ENCODE results near the gene PLXDC1. TPM values are rescaled to one million over a fixed set of nuclear protein-coding genes. Genes with fewer than 3 reads are reported as not detected.

The PLXDC1 gene
- total and polyA plus RNA-seq, 2 donors = 19.7 to 66.4 TPM

DNA sequence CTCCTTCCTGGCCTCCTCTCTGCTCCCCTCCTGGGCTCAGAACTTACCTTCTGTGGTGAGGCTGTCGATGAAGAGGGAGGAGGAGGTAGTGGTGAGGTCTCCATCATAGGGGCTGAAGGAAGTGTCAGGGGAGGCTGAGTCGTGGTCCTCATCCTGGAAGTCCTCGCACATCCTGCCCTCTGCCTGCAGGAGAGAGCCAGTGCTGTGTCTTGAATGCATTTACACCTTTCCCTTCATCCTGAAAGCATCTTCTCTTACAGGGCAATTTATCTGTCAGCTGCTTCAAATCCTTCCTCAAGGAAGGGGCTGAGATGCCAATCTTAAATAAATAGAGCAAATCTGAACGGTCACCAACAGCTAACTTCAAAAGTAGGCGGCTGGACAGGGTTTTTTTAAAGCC lies 73.6 kb downstream of the PLXDC1 start:
- Histone ChIP-seq H3K9me3 (ENCODE audit: control insufficient read depth in 2 of 2, insufficient read depth in 1 of 2, low read length in 1 of 2) (no peaks in the 10 kb centered on the region), H3K36me3 (ENCODE audit: control insufficient read depth in 2 of 2, insufficient read depth in 2 of 2, low read length in 1 of 2) (peaks cover 3 to 22% of the 10 kb centered on the region in 2 donors), H3K27me3 (ENCODE audit: control insufficient read depth in 2 of 2, insufficient read depth in 1 of 2, low read length in 1 of 2) (no peaks in the 10 kb centered on the region), H3K27ac (ENCODE audit: low read depth in 1 of 2, low read length in 1 of 2) (no peak overlapping the region), H3K4me1 (ENCODE audit: control insufficient read depth in 2 of 2, insufficient read depth in 2 of 2, low read length in 2 of 2) (peaks cover 12 to 25% of the 10 kb centered on the region in 2 donors), H3K4me3 (ENCODE audit: low read length in 2 of 2) (no peak overlapping the region)
- WGBS = 81% methylated on average over 5 of the region's 5 CpGs
- DNase-seq (ENCODE audit: low read depth in 6 of 9, low spot score in 9 of 9) = no peak

- Histone ChIP-seq H3K9me3 (ENCODE audit: control insufficient read depth in 2 of 2, insufficient read depth in 1 of 2, low read length in 1 of 2) (no peaks in the 10 kb centered on the region), H3K4me1 (ENCODE audit: control insufficient read depth in 2 of 2, insufficient read depth in 2 of 2, low read length in 2 of 2) (peaks cover 12 to 25% of the 10 kb centered on the region in 2 donors), H3K27me3 (ENCODE audit: control insufficient read depth in 2 of 2, insufficient read depth in 1 of 2, low read length in 1 of 2) (no peaks in the 10 kb centered on the region), H3K27ac (ENCODE audit: low read depth in 1 of 2, low read length in 1 of 2) (no peak overlapping the region), H3K4me3 (ENCODE audit: low read length in 2 of 2) (no peak overlapping the region), H3K36me3 (ENCODE audit: control insufficient read depth in 2 of 2, insufficient read depth in 2 of 2, low read length in 1 of 2) (peaks cover 3 to 25% of the 10 kb centered on the region in 2 donors)
- no peak for DNase-seq (ENCODE audit: low read depth in 6 of 9, low spot score in 9 of 9)
- WGBS = 94% methylated on average over 4 of the region's 4 CpGs
Measured at GRCh38 chr17:39077252-39077651, 74.2 kb downstream of the PLXDC1 start.

DNA sequence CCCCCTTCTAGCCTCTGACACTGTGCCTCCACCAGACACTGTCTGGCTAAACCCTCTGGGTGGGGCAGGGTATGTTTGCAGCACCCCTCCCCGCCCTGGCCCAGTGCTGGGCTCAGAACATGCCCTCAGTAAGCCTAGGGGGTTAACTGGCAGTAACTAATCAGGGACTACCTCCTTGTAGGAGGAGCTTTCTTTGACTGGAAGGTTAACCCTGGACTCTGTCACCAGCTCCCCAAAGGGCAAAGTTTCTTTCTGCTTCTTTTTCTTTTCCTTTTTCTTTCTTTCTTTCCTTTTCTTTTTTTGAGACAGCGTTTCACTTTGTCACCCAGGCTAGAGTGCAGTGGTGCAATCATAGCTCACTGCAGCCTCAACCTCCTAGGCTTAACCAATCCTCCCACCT lies 76.8 kb downstream of the PLXDC1 start:
- DNase-seq (ENCODE audit: low read depth in 6 of 9, low spot score in 9 of 9) = no peak
- Histone ChIP-seq H3K27ac (ENCODE audit: low read depth in 1 of 2, low read length in 1 of 2) (peak overlapping the region in 1 of 2 donors; percentile 57), H3K9me3 (ENCODE audit: control insufficient read depth in 2 of 2, insufficient read depth in 1 of 2, low read length in 1 of 2) (no peaks in the 10 kb centered on the region), H3K4me3 (ENCODE audit: low read length in 2 of 2) (no peak overlapping the region), H3K27me3 (ENCODE audit: control insufficient read depth in 2 of 2, insufficient read depth in 1 of 2, low read length in 1 of 2) (no peaks in the 10 kb centered on the region), H3K36me3 (ENCODE audit: control insufficient read depth in 2 of 2, insufficient read depth in 2 of 2, low read length in 1 of 2) (peaks cover 3 to 37% of the 10 kb centered on the region in 2 donors), H3K4me1 (ENCODE audit: control insufficient read depth in 2 of 2, insufficient read depth in 2 of 2, low read length in 2 of 2) (peaks cover 0 to 7% of the 10 kb centered on the region in 2 donors)
- WGBS = 97% methylated on average over 2 of the region's 2 CpGs

DNA sequence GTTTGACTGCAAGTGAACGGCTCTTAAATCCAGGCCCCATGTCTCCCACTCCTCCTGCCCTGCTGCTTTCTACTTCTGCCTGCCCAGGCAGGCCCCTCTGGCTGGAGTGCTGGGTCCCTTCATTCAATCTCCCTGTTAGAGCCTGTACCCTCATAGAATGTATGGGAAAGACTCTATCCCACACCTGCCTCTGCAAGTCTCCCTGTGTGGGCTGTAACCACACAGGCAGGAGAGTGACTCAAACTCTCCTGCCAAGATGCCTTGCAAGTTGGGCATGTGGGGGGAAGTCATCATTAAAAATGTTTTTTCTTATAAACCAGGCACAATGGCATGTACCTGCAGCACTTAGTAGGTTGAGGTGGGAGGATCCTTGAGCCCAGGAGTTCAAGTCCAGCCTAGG lies 77.5 kb downstream of the PLXDC1 start:
- 91% methylated on average over 1 of the region's 1 CpG for WGBS
- Histone ChIP-seq H3K36me3 (ENCODE audit: control insufficient read depth in 2 of 2, insufficient read depth in 2 of 2, low read length in 1 of 2) (peaks cover 3 to 31% of the 10 kb centered on the region in 2 donors), H3K27ac (ENCODE audit: low read depth in 1 of 2, low read length in 1 of 2) (no peak overlapping the region), H3K4me1 (ENCODE audit: control insufficient read depth in 2 of 2, insufficient read depth in 2 of 2, low read length in 2 of 2) (peaks cover 0 to 11% of the 10 kb centered on the region in 2 donors), H3K9me3 (ENCODE audit: control insufficient read depth in 2 of 2, insufficient read depth in 1 of 2, low read length in 1 of 2) (no peaks in the 10 kb centered on the region), H3K4me3 (ENCODE audit: low read length in 2 of 2) (no peak overlapping the region), H3K27me3 (ENCODE audit: control insufficient read depth in 2 of 2, insufficient read depth in 1 of 2, low read length in 1 of 2) (no peaks in the 10 kb centered on the region)
- no peak for DNase-seq (ENCODE audit: low read depth in 6 of 9, low spot score in 9 of 9)

DNA sequence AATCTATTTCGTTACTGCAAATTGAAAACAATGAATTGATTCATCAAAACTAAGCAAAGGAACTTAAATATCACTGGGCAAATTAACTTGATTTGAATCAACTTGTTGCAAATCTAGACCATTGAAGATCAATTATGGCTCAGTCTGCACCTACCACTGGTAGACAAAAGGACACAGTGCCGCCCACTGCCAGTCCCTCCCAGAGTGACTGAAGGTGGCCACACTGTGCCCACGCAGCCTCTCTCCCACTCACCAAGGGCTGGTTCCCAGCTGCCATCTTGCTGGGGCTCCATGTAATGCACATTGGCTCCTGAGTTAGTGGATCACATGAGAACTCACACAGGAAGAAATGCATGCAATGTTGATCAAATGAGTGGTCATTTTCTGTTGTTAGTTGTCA lies 78.1 kb downstream of the PLXDC1 start:
- peaks cover 3 to 26% of the 10 kb centered on the region in 2 donors for H3K36me3 ChIP-seq (ENCODE audit: control insufficient read depth in 2 of 2, insufficient read depth in 2 of 2, low read length in 1 of 2)
- peaks cover 0 to 2% of the 10 kb centered on the region in 2 donors for H3K9me3 ChIP-seq (ENCODE audit: control insufficient read depth in 2 of 2, insufficient read depth in 1 of 2, low read length in 1 of 2)
- no peaks in the 10 kb centered on the region for H3K27me3 ChIP-seq (ENCODE audit: control insufficient read depth in 2 of 2, insufficient read depth in 1 of 2, low read length in 1 of 2)
- H3K4me3 ChIP-seq (ENCODE audit: low read length in 2 of 2) = no peak overlapping the region
- no peak for DNase-seq (ENCODE audit: low read depth in 6 of 9, low spot score in 9 of 9)
- WGBS = 94% methylated on average over 3 of the region's 3 CpGs
- H3K27ac ChIP-seq (ENCODE audit: low read depth in 1 of 2, low read length in 1 of 2) = no peak overlapping the region
- H3K4me1 ChIP-seq (ENCODE audit: control insufficient read depth in 2 of 2, insufficient read depth in 2 of 2, low read length in 2 of 2) = peaks cover 0 to 11% of the 10 kb centered on the region in 2 donors

- Histone ChIP-seq H3K4me3 (ENCODE audit: low read length in 2 of 2) (no peak overlapping the region), H3K4me1 (ENCODE audit: control insufficient read depth in 2 of 2, insufficient read depth in 2 of 2, low read length in 2 of 2) (peaks cover 0 to 18% of the 10 kb centered on the region in 2 donors), H3K36me3 (ENCODE audit: control insufficient read depth in 2 of 2, insufficient read depth in 2 of 2, low read length in 1 of 2) (peaks cover 0 to 18% of the 10 kb centered on the region in 2 donors), H3K9me3 (ENCODE audit: control insufficient read depth in 2 of 2, insufficient read depth in 1 of 2, low read length in 1 of 2) (peaks cover 0 to 2% of the 10 kb centered on the region in 2 donors), H3K27me3 (ENCODE audit: control insufficient read depth in 2 of 2, insufficient read depth in 1 of 2, low read length in 1 of 2) (no peaks in the 10 kb centered on the region), H3K27ac (ENCODE audit: low read depth in 1 of 2, low read length in 1 of 2) (no peak overlapping the region)
- 85% methylated on average over 4 of the region's 4 CpGs for WGBS
- DNase-seq (ENCODE audit: low read depth in 6 of 9, low spot score in 9 of 9) = no peak
Measured at GRCh38 chr17:39071573-39071972, 79.9 kb downstream of the PLXDC1 start.

DNA sequence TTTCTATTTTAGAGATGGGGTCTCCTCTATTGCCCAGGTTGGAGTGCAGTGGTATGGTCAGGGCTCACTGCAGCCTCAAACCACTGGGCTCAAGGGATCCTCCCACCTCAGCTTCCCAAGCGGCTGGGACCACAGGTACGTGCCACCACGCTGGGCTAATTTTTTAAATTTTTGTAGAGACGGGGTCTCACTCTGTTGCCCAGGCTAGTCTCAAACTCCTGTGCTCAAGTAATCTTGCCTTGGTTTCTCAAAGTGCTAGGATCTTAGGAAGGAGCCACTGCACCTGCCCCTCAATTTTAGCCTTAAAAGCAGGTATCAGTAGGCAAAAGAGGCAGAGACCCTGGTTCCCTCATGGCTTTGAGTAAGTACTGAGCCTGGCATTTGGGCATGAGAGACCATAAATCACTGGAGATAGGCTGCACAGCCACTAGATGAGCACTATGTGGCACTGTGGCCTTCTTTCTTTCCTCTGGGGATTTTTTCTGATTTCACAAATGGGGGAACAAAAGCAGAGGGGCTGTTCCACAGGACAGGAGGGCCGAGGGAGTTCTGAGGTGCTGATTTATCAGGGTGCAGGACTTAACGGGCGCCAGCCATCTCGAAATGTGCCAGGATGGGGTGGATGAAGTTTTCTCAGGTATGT lies 82.2 kb downstream of the PLXDC1 start:
- no peaks in the 10 kb centered on the region for H3K27me3 ChIP-seq (ENCODE audit: control insufficient read depth in 2 of 2, insufficient read depth in 1 of 2, low read length in 1 of 2)
- no peak overlapping the region for H3K27ac ChIP-seq (ENCODE audit: low read depth in 1 of 2, low read length in 1 of 2)

DNA sequence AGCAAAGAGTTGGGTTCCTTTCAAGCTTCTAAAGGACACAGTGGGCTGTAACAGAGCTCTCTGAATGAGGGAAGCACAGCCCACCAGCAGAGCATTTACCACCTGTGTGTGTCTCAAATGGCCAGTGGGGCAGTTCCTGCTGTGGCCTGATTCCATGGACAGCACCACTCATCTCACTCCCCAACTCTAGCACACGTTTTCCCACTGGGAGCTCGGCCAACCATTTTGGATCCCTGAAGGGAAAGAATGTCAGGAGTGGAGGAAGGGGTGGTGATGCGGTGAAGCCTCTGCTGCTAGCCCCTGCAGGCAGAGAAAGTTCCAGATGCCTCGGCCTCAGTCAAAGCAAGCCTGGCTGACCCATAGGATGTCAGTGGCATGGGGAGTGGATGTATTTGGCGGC lies 86.6 kb downstream of the PLXDC1 start:
- 96% methylated on average over 5 of the region's 5 CpGs for WGBS
- Histone ChIP-seq H3K27me3 (ENCODE audit: control insufficient read depth in 2 of 2, insufficient read depth in 1 of 2, low read length in 1 of 2) (no peaks in the 10 kb centered on the region), H3K4me1 (ENCODE audit: control insufficient read depth in 2 of 2, insufficient read depth in 2 of 2, low read length in 2 of 2) (peaks cover 0 to 12% of the 10 kb centered on the region in 2 donors)

More for the DNA sequence above, 82.2 kb downstream of the PLXDC1 start:
- peaks cover 0 to 24% of the 10 kb centered on the region in 2 donors for H3K36me3 ChIP-seq (ENCODE audit: control insufficient read depth in 2 of 2, insufficient read depth in 2 of 2, low read length in 1 of 2)
- peaks cover 0 to 16% of the 10 kb centered on the region in 2 donors for H3K4me1 ChIP-seq (ENCODE audit: control insufficient read depth in 2 of 2, insufficient read depth in 2 of 2, low read length in 2 of 2)
- WGBS = 85% methylated on average over 8 of the region's 8 CpGs
- H3K9me3 ChIP-seq (ENCODE audit: control insufficient read depth in 2 of 2, insufficient read depth in 1 of 2, low read length in 1 of 2) = peaks cover 0 to 2% of the 10 kb centered on the region in 2 donors
- H3K4me3 ChIP-seq (ENCODE audit: low read length in 2 of 2) = no peak overlapping the region
- DNase-seq (ENCODE audit: low read depth in 6 of 9, low spot score in 9 of 9) = peak in 7 of 9 donors; percentile 34 to 79 (median 42)

GRCh38 chr17:39064374-39064773 lies 87.1 kb downstream of the PLXDC1 start:
- Histone ChIP-seq H3K9me3 (ENCODE audit: control insufficient read depth in 2 of 2, insufficient read depth in 1 of 2, low read length in 1 of 2) (peaks cover 0 to 2% of the 10 kb centered on the region in 2 donors), H3K4me3 (ENCODE audit: low read length in 2 of 2) (no peak overlapping the region), H3K27ac (ENCODE audit: low read depth in 1 of 2, low read length in 1 of 2) (no peak overlapping the region), H3K36me3 (ENCODE audit: control insufficient read depth in 2 of 2, insufficient read depth in 2 of 2, low read length in 1 of 2) (peaks cover 0 to 6% of the 10 kb centered on the region in 2 donors), H3K27me3 (ENCODE audit: control insufficient read depth in 2 of 2, insufficient read depth in 1 of 2, low read length in 1 of 2) (no peaks in the 10 kb centered on the region), H3K4me1 (ENCODE audit: control insufficient read depth in 2 of 2, insufficient read depth in 2 of 2, low read length in 2 of 2) (peaks cover 0 to 8% of the 10 kb centered on the region in 2 donors)
- WGBS = 90% methylated on average over 5 of the region's 5 CpGs
- DNase-seq (ENCODE audit: low read depth in 6 of 9, low spot score in 9 of 9) = no peak

More for the DNA sequence above, 86.6 kb downstream of the PLXDC1 start:
- peaks cover 0 to 6% of the 10 kb centered on the region in 2 donors for H3K36me3 ChIP-seq (ENCODE audit: control insufficient read depth in 2 of 2, insufficient read depth in 2 of 2, low read length in 1 of 2)
- no peak overlapping the region for H3K4me3 ChIP-seq (ENCODE audit: low read length in 2 of 2)
- H3K9me3 ChIP-seq (ENCODE audit: control insufficient read depth in 2 of 2, insufficient read depth in 1 of 2, low read length in 1 of 2) = peaks cover 0 to 2% of the 10 kb centered on the region in 2 donors
- DNase-seq (ENCODE audit: low read depth in 6 of 9, low spot score in 9 of 9) = no peak
- no peak overlapping the region for H3K27ac ChIP-seq (ENCODE audit: low read depth in 1 of 2, low read length in 1 of 2)

All from thymus (tissue), 11 donors.